Transverse colon (tissue), 4 donors: ENCODE measurements around the gene HSF5. TPM values are rescaled to one million over a fixed set of nuclear protein-coding genes. Genes with fewer than 3 reads are reported as not detected.

Experiments used
- DNase-seq: peaks from one replicate; pipeline ENCODE4 v3.0.0-alpha.2; 2019
- H3K27ac ChIP-seq, 4 donors: fragments of 200-600 bp; sonication (generic); 2 replicates each; pipeline ENCODE4 v1.5.1; 2016 to 2018; ENCODE audit warnings: inconsistent platforms in 4 of 4
- H3K27me3 ChIP-seq: fragments of 200-600 bp; sonication (generic); 2 replicates; pipeline ENCODE4 v1.5.1; 2017; ENCODE audit warnings: inconsistent platforms
- H3K36me3 ChIP-seq, 4 donors: fragments of 200-600 bp; sonication (generic); 2 replicates each; pipeline ENCODE4 v1.5.1; 2017 to 2019; ENCODE audit warnings: inconsistent platforms in 4 of 4
- H3K4me1 ChIP-seq, 4 donors: fragments of 200-600 bp; sonication (generic); 2 replicates each; pipeline ENCODE4 v1.5.1; 2017 to 2020; ENCODE audit warnings: inconsistent platforms in 4 of 4
- H3K4me3 ChIP-seq, 4 donors: fragments of 200-600 bp; sonication (generic); 1 replicate in 1 of 4; 2 replicates in 3 of 4; pipeline versions ENCODE4 v1.5.1 to v1.6.1; 2017 to 2019; ENCODE audit warnings: inconsistent platforms in 4 of 4
- H3K9me3 ChIP-seq, 2 donors: fragments of 200-600 bp; sonication (generic); 2 replicates each; pipeline ENCODE4 v1.5.1; 2017 to 2019; ENCODE audit warnings: inconsistent platforms in 2 of 2
- EP300 ChIP-seq: sonication (generic); formaldehyde crosslinking; IDR thresholded peaks from one replicate; pipeline ENCODE4 v1.6.1; 2017; ENCODE audit warnings: antibody characterized with exemption, low read depth
- POLR2A ChIP-seq: fragments of 450-650 bp; IDR thresholded peaks from one replicate; pipeline ENCODE4 v1.6.1; 2016; ENCODE audit warnings: antibody characterized with exemption, mild to moderate bottlenecking, moderate library complexity
- POLR2AphosphoS5 ChIP-seq, 3 donors: sonication (generic); formaldehyde crosslinking; IDR thresholded peaks; one replicate each; pipeline ENCODE4 v1.6.1; 2016; ENCODE audit warnings: antibody characterized with exemption in 3 of 3
- WGBS, 2 donors: methylation state at CpG; one replicate each; pipeline ENCODE4 v1.1.5; 2018; ENCODE audit warnings: low coverage in 1 of 2; 5-methylcytosine and 5-hydroxymethylcytosine counted together
- in situ Hi-C, 4 donors: fragments of 200-750 bp; cut with MboI; loops; one replicate each; pipeline versions ENCODE4 v1.15.0 to v1.15.1; 2017; ENCODE audit warnings: low sequenced_read_pairs in 3 of 4, low pct_ligation_motif_present in 1 of 4, low pct_unique_long_range_greater_than_20kb in 1 of 4
- intact Hi-C: fragments of 100-400 bp; cut with DNase I; formaldehyde crosslinking; loops from one replicate; pipeline ENCODE4 v1.15.1; 2023; ENCODE audit warnings: low total_unique reads
- total RNA-seq, 4 donors: library from RNA; depleted of rRNA; stranded (reverse); fragments of >200 nt; gene quantifications; one replicate each; pipeline ENCODE4 v1.1.0, GENCODE V29; 2016
- TF ChIP-seq, protein P1 (sequence below), 5 experiments: fragments of 200-600 bp in 3 of 5; fragments of 450-650 bp in 2 of 5; sonication (generic) in 3 of 5; IDR thresholded peaks; 1 replicate in 2 of 5; 2 replicates in 3 of 5; pipeline ENCODE4 v1.5.1; 2016 to 2017; ENCODE audit warnings: antibody characterized with exemption in 5 of 5, inconsistent platforms in 3 of 5, mild to moderate bottlenecking in 2 of 5, moderate library complexity in 1 of 5

The HSF5 gene
- total RNA-seq, 4 donors from 2014 or later, result 0.16 TPM; not detected in 3

DNA sequence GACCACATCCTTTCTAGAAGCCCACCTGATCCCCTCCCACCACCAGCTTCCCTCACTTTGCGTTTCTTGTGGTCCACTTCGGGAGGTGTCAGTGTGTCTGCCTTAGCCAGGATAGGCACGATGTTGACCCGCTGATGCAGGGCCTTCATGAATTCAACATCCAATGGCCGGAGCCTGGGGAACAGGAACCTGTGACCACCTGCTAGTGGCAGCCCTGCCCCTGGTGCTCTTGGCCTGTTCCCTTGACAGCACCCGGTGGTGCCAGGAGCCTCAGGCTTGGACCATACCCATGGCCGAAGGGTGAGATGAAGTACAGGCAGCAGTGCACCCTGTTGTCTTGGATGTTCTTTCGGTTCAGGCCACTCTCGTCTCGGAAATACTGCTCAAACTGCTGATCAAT is 33.5 kb upstream of the HSF5 start:
- TF ChIP-seq POLR2A (no peak), POLR2AphosphoS5 (IDR thresholded peaks at IDR 0.05) (no peak), EP300 (no peak)
- TF ChIP-seq, protein P1, sequence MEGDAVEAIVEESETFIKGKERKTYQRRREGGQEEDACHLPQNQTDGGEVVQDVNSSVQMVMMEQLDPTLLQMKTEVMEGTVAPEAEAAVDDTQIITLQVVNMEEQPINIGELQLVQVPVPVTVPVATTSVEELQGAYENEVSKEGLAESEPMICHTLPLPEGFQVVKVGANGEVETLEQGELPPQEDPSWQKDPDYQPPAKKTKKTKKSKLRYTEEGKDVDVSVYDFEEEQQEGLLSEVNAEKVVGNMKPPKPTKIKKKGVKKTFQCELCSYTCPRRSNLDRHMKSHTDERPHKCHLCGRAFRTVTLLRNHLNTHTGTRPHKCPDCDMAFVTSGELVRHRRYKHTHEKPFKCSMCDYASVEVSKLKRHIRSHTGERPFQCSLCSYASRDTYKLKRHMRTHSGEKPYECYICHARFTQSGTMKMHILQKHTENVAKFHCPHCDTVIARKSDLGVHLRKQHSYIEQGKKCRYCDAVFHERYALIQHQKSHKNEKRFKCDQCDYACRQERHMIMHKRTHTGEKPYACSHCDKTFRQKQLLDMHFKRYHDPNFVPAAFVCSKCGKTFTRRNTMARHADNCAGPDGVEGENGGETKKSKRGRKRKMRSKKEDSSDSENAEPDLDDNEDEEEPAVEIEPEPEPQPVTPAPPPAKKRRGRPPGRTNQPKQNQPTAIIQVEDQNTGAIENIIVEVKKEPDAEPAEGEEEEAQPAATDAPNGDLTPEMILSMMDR (IDR thresholded peaks at IDR 0.05), result no peak
- WGBS, 2 donors, result 97% methylated on average over 10 of the region's 10 CpGs; no CpG with 5 or more reads in 1 of the 2 donors
- H3K4me3 ChIP-seq, result no peak overlapping the region
- DNase-seq, result no peak
- in situ Hi-C loops, result loop anchor here in 3 of 4 donors (10.0 kb wide), 3 partner anchors 193 to 483 kb away; no protein-coding TSS in a partner anchor
- no peak overlapping the region for H3K27ac ChIP-seq
- intact Hi-C loops, result loop anchor here (10.0 kb wide), 1 partner anchor 173 kb away; the partner anchor contains the start of genes RAD51C and TEX14
- H3K36me3 ChIP-seq, result no peaks in the 10 kb centered on the region
- no peaks in the 10 kb centered on the region for H3K27me3 ChIP-seq
- peaks cover 7 to 19% (median 10%) of the 10 kb centered on the region in 4 donors for H3K4me1 ChIP-seq
- H3K9me3 ChIP-seq, result no peaks in the 10 kb centered on the region

DNA sequence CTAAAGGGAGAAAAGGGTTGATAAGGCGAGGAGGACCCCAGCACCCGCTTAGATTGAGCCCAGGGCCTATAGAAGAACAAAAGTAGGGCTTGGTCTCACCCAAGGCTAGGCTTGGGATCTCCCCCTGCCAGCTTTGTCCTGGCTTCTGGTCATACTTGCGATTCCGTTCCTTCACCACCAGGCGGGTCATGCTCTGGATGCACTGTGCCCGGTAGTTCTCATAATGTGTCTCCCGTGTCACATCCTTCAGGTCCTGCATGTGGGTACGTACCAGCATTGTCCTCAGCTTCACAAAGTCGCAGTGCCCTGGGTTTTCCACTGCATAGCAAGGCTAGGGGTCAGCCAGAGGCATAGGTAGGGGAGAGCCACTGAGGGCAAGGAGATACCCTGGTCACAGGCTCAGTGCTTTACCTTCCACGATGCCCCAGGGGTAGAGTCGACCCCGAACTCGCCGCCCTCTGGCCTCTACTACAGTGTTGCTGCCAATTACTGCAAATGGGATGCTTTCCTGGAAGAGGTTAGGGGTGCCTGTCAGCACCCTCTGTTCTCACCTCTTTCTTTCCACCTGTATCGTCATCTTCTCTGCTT is 32.7 kb upstream of the HSF5 start:
- TF ChIP-seq EP300 (no peak), POLR2A (no peak), POLR2AphosphoS5 (IDR thresholded peaks at IDR 0.05) (no peak)
- TF ChIP-seq, protein P1 (IDR thresholded peaks at IDR 0.05), result peak; percentile 18 to 54 (median 35)
- no peak overlapping the region for H3K4me3 ChIP-seq
- in situ Hi-C loops, result loop anchor here in 3 of 4 donors (10.0 kb wide), 3 partner anchors 194 to 484 kb away; no protein-coding TSS in a partner anchor
- 61 to 96% methylated on average over 6 to 15 of the region's 15 CpGs for WGBS, 2 donors
- H3K36me3 ChIP-seq, result no peaks in the 10 kb centered on the region
- intact Hi-C loops, result loop anchor here (10.0 kb wide), 1 partner anchor 174 kb away; the partner anchor contains the start of genes RAD51C and TEX14
- no peak for DNase-seq
- H3K27ac ChIP-seq, result no peak overlapping the region
- H3K27me3 ChIP-seq, result no peaks in the 10 kb centered on the region
- no peaks in the 10 kb centered on the region for H3K9me3 ChIP-seq
- H3K4me1 ChIP-seq, result peaks cover 11 to 27% (median 16%) of the 10 kb centered on the region in 4 donors

DNA sequence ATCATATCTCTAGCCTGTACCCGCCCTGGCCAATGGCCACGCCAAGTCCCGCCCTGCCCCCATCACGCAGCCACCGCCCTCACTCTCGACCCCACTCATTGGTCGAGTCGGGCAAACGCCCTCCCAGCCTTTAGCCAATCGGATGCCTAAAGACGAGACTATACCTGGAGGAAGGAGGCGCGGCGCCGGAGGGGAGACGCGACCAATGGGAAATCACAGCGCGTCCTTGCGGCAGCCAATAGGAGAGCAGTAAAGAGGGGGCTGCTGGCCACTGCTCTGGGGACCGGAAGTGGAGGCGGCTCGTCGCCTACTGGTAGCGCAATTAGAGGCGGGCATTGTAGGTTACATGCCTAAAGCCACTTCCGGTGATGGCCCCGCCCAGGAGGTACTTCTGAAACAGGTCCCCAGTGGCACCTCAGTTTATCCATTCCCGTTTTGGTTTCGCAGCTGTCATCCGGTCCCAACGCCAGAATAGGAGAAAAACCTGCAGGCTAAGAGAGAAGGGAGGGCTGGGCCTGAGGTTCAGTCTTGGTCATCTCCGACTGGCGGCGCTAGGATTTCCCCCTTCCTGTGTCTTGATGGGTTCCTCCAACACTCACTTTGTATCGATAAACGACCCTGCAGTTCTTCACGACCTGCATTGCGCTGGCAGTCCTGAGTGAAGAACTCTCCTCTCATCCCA is 29.9 kb upstream of the HSF5 start:
- TF ChIP-seq POLR2A (peak; percentile 74), EP300 (no peak), POLR2AphosphoS5 (IDR thresholded peaks at IDR 0.05) (peak; percentile 76 to 86 (median 84))
- 0% methylated on average over 39 of the region's 39 CpGs; no CpG with 5 or more reads in 1 of the 2 donors for WGBS, 2 donors
- H3K4me3 ChIP-seq, result peak overlapping the region; percentile 59 to 73 (median 68)
- H3K27me3 ChIP-seq, result no peaks in the 10 kb centered on the region
- H3K36me3 ChIP-seq, result peaks cover 0 to under 1% (median 0%) of the 10 kb centered on the region in 4 donors
- DNase-seq, result peak; percentile 100
- peak overlapping the region; percentile 92 to 97 (median 96) for H3K27ac ChIP-seq
- no peaks in the 10 kb centered on the region for H3K9me3 ChIP-seq
- in situ Hi-C loops, result no loop called here
- peaks cover 19 to 53% (median 34%) of the 10 kb centered on the region in 4 donors for H3K4me1 ChIP-seq
- intact Hi-C loops, result loop anchor here (5.0 to 10.0 kb wide), 2 partner anchors 114 to 487 kb away; no protein-coding TSS in a partner anchor

DNA sequence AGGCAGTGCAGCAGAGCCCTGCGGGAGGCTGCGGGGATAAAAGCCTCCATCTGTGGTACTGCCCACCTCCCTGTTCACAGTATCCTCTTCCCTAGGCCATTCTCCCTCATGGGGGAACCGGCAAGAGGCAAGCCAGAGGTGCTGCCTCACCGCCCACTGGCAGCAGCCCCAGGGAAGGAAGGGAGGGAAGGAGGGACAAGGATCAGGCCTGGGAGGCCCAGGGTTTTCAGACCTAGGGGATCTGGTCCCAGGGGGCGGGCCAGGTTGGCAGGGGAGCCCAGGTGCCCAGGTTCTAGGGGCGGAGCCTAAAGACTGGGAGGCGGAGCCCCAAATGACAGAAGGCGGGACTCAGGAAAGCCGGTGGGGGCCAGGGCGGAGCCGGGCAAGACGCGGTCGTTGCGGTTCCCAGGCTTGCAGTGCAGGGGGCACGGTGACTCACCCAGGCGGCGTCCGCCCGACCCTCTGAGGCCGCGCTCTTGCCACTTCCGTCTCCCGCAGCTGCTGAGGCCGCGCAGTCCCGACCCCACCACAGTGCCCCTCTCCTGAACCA is 29.2 kb upstream of the HSF5 start:
- DNase-seq, result no peak
- WGBS, 2 donors, result 2% methylated on average over 18 of the region's 27 CpGs; no CpG with 5 or more reads in 1 of the 2 donors
- no peaks in the 10 kb centered on the region for H3K27me3 ChIP-seq
- H3K9me3 ChIP-seq, result no peaks in the 10 kb centered on the region
- H3K27ac ChIP-seq, result peak overlapping the region; percentile 92 to 97 (median 96)
- H3K4me1 ChIP-seq, result peaks cover 19 to 58% (median 34%) of the 10 kb centered on the region in 4 donors
- in situ Hi-C loops, result no loop called here
- intact Hi-C loops, result loop anchor here (5.0 to 10.0 kb wide), 2 partner anchors 115 to 487 kb away; no protein-coding TSS in a partner anchor
- TF ChIP-seq POLR2AphosphoS5 (IDR thresholded peaks at IDR 0.05) (peak in 2 of 3 donors; percentile 59 to 81), POLR2A (peak; percentile 25)
- TF ChIP-seq, protein P1 (IDR thresholded peaks at IDR 0.05), result no peak
- peak overlapping the region; percentile 54 to 73 (median 65) for H3K4me3 ChIP-seq
- H3K36me3 ChIP-seq, result peaks cover 0 to 6% (median 0%) of the 10 kb centered on the region in 4 donors
